ENCODE data around the gene FLOT1. TPM values are rescaled to one million over a fixed set of nuclear protein-coding genes. Genes with fewer than 3 reads are reported as not detected.
A peak's percentile ranks its signal among the peaks of the same experiment; 100 is the strongest.

Gene FLOT1
- total and polyA plus RNA-seq, 9 of the 15 experiments (the other 6 are each of a cell fraction or from before 2014, with no cell fraction given): 11.7 to 149 (median 118) TPM

- TF ChIP-seq, protein P1, sequence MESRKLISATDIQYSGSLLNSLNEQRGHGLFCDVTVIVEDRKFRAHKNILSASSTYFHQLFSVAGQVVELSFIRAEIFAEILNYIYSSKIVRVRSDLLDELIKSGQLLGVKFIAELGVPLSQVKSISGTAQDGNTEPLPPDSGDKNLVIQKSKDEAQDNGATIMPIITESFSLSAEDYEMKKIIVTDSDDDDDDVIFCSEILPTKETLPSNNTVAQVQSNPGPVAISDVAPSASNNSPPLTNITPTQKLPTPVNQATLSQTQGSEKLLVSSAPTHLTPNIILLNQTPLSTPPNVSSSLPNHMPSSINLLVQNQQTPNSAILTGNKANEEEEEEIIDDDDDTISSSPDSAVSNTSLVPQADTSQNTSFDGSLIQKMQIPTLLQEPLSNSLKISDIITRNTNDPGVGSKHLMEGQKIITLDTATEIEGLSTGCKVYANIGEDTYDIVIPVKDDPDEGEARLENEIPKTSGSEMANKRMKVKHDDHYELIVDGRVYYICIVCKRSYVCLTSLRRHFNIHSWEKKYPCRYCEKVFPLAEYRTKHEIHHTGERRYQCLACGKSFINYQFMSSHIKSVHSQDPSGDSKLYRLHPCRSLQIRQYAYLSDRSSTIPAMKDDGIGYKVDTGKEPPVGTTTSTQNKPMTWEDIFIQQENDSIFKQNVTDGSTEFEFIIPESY (CRISPR knock-in tag; IDR thresholded peaks at IDR 0.05): peak; percentile 90
- TF ChIP-seq ZFX (CRISPR knock-in tag; IDR thresholded peaks at IDR 0.05) (peak; percentile 44), NBN (IDR thresholded peaks at IDR 0.05; ENCODE audit: low read depth) (peak; percentile 12; the same call in 1 of the 2 replicates), ZNF174 (CRISPR knock-in tag; IDR thresholded peaks at IDR 0.05) (peak; percentile 58; the same call in 1 of the 2 replicates), THRAP3 (IDR thresholded peaks at IDR 0.05; ENCODE audit: borderline replicate concordance) (peak; percentile 76; the same call in 1 of the 2 replicates), NFRKB (IDR thresholded peaks at IDR 0.05; ENCODE audit: low read depth) (peak; percentile 6), BRD4 (IDR thresholded peaks at IDR 0.05) (0 out of 2 replicates have a peak, but pooled peaks have one; percentile 19), LEF1 (IDR thresholded peaks at IDR 0.05) (peak; percentile 17; the same call in 1 of the 2 replicates)
- TF ChIP-seq, protein P2, sequence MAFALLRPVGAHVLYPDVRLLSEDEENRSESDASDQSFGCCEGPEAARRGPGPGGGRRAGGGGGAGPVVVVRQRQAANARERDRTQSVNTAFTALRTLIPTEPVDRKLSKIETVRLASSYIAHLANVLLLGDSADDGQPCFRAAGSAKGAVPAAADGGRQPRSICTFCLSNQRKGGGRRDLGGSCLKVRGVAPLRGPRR (CRISPR knock-in tag; IDR thresholded peaks at IDR 0.05): peak; percentile 30; the same call in 1 of the 2 replicates
These were observed 24.4 kb downstream of the FLOT1 start (continued) for GRCh38 chr6:30717845-30718720.
